ENCODE data around the gene ERC2.

The ERC2 gene

DNA sequence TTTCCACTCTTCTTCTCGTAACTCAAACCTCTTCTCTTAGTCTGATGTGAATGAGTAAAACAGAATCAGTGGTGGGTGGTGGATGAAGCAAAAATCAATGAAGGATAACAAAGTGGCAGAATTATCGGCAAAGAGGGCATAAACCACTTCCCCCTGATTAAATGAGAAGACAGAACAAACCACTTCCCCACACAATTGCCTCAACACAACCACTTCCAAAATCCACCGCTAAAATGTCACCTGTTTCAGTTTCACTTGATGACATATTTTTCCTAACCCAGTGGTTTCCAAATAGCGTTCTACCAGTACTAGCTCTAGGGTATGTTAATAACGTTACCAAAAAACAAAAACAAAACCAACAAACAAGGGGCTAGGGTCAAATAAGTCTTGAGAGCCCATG is 502.5 kb downstream of the ERC2 start:
- no peak for DNase-seq

DNA sequence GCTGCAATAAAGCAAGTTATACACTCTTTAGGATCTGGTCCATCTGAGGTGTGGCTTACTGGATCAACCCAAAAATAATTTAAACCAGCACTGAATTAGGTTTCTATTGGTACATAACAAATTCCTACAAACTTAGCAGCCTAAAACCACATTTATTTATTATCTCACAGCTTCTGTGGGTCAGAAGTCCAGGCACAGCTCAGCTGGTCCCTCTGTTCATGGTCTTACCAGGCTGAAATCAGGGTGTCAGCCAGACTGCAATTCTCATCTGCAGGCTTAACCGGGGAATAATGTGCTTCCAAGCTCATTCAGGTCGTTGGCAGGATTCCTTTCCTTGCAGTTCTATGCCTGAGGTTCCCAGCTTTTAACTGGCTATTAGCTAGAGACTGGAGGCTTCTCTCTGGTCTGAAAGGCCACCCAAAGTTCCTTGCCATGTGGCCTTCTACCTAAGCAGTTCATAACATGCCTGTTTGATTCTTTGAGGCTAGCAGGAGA is 503.7 kb downstream of the ERC2 start:
- no peak for DNase-seq

DNA sequence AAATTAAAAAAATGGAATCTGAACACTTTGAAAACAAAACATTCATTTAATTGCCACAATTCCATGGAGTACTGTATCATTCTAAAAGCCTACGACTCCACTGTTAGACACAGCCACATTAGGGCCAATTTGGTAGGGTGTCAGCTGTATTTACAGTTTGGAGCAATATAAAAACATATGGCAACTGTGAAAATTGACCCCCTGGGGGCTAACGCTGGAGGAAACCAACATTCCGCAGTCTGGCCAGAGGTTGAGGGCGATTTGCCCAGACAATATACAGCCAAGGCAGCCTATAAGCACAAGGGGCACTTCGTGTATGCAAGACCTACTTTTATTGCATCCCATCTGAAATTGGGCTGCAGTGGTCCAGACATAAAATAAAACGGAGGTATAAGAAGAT is 504.7 kb downstream of the ERC2 start:
- DNase-seq, result no peak

DNA sequence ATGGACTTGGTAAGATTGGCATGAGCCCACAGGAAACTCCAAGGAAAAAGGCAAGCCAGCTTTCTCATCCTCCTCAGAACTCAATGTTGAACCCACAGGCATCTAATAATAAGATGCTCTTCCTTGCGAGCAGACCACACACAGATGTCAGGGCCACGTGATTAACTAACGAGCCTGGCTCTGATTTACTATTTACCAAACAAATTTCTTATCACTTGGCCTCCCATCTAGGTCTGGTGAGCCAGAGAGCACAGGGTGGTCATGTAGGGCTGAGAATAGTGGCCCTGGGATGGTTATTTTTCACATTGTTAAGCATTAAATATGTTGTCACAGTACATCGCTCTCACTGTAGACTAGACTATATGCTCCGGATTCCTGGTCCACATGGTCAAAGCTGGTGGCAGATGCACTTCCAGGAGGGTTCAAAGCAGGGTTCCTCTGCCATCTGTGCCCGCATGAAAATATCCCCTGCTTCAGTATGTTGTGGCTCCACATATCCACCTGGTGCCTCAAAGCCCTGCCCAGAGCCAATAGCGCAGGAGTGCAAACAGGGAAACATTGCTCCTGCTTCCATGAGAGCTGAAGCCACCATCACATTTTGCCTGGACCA is 508.7 kb downstream of the ERC2 start:
- DNase-seq, result no peak

DNA sequence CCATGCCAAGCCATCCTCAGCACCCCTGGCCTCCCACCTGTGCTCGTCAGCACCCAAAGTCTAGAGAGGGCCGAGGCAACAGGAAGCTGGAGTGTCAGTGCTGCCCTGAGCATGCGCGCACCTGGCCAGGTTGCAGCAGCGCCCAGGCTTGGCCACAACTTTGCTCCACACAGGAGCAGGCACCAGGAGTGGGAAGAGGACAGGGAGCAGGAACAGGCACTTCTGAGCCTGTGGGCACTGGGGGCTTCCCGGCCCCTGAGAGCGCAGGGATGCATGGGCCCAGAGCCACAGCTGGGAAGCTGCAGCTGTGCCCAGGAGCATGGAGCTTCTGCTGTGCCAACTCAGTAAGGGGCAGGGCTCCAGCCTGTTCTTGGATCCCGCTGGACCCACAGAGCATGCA is 509.7 kb downstream of the ERC2 start:
- no peak for DNase-seq

DNA sequence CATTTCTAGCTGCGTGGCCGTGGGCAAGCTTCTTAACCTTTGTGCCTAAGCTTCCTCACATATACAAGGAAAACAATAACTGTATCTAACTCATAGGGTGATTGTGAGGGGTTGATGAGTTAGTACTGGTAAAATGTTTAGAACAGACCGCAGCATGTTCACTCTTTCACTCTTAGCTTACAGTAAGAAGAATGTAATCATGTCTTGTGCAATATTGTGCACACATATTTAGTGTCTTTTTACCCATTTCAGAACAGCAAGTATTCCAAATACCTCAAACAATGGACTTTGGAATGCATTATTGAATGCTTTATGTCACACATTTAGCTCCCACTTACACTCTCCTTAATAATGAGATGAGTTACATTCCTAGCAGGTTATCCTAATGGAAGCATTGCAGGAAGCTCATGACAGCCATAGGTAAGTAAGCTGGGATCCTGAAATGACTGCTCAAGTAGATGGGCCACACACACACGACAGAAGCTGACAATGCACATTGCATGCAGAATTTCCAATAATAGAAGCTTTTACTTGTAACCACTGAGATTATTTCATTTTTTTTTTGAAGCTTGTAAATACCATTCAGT is 512.3 kb downstream of the ERC2 start:
- DNase-seq, result no peak

DNA sequence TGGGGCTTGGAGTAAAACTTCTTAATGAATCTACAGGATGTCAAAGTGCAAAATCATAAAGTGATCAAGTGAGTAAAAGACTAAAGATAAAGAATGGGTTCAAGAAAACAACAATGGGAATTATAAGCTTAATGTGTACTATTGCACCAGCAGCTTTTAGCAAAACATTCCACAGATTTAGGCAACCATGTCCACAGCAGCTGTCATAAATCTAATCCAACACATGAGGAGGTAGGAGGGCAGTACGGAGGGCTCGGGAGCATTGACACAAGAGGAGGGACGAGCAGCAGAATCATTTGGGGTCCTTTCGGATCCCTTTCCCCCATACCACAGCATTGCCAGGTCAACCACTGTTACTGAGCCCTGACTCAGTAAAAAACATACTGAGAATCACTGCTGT is 516.9 kb downstream of the ERC2 start:
- no peak for DNase-seq

DNA sequence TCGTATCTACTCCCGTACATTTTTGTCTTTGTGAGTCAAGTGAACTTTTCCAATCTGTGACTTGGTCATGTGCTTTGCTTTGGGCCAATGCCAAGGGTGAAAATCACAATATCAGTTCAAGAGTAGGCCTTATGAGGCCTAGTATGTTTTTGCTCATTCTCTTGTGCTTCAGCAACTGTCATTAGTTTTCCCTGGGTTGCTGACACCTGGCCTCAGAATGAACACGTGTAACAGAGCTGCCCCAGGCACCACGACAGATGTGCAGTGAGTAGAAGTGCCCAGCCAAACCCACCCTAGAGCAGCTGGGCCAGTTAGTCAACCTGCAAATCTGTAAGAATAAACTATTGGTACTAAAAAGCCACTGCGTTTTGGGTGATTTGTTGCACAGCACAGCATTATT is 520.9 kb downstream of the ERC2 start:
- DNase-seq, result no peak

DNA sequence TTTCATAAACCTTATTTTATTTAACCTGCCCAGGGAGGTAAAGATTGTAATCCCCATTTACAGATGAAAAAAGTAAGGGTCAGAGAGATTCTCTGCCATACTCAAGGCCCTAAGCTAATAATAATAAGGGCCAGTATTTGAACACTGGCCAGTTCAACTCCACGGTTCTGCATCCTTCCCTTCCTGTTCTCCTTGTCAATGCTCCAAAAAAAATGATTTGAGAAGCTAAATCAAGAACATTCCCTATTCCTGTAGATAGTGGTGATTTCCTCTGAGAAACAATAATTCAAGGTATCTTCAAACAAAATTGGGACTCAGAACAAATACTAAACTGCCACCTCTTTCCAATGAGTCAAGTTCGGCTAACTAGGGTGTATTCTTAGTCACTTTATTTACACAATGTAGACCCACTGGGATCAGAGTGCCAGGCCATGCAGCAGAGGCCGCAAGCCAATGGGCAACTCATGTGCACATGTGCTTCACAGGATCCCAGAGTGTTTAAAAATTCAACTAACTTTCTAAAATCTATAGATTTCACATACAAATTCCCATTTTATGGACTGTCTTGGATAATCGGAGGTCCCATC is 521.6 kb downstream of the ERC2 start:
- no peak for DNase-seq

DNA sequence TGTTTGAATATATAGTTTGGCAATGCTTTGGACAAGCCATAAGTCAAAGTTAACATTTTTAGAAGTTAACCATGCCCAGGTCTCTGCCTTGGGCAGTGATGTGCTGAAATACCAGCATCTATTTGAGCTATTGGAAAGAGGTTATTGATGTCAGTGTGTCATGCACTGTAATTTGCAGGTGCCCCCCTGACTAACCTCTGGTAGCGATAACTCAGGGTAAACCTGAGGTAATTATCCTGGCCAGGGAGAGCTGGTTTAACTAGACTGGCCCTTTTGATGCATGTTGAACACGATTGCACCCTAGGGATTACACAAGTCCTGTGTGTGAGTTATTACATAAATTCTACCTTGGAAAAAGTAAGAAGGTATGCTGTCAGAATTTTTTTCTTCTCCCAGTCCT is 525.4 kb downstream of the ERC2 start:
- DNase-seq, result no peak

DNA sequence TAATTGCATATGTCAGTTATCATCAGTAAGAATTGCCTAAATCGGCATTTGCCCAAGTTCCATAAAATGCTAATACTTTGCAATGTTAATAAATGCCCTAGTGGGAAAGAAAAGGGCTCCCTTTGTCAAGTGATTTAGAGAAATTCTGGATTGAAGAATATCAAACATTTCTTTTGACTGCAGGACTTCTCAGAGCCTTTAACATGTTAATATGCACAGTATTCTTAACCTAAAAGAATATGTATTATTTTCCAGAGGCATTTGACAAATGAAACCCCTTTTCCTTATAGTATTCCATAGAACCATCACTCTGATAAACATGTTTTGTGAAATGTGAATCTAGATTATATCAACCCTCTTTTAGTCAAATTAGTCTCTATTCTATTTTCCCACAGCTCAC is 529.0 kb downstream of the ERC2 start:
- no peak for DNase-seq

DNA sequence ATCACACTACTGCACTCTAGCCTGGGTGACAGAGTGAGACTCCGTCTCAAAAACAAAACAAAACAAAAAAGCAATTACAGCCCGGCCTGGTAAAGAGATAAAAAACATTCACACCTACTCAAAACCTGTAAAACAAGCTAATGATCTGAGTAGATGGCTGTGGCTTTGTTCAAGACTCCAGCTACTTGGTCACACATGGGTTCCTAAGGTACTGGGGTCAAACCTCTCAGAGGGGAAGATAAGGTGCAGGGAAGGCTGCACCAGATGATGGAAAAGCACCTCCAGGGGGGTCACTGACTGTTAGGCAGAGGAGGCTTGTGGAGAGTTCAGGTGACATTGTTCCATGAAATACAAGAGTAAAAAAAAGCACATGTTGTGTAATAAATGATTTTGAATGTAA is 531.0 kb downstream of the ERC2 start:
- no peak for DNase-seq

DNA sequence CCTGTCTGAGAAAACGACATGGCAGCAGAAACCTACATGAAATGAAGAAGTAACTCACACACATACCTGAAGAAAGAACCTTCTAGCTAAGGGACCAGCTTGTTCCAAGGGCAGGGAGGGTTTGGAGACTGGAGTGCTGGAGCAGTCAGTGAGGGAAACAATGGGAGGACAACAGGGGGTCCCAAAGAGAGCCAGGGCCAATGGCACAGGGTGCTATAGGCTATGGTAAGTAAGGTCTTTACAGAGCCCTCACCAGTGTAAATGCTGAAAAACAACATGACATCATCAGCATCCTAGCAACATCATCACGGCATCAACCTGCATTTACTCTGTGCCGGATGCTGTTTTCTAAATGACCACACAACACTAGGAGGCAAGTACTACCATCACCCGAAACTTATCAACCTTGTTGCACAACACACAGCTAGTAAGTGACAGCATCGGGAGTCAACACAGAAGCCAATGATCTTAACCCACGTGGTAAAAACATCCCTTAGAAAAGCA is 531.7 kb downstream of the ERC2 start:
- no peak for DNase-seq

DNA sequence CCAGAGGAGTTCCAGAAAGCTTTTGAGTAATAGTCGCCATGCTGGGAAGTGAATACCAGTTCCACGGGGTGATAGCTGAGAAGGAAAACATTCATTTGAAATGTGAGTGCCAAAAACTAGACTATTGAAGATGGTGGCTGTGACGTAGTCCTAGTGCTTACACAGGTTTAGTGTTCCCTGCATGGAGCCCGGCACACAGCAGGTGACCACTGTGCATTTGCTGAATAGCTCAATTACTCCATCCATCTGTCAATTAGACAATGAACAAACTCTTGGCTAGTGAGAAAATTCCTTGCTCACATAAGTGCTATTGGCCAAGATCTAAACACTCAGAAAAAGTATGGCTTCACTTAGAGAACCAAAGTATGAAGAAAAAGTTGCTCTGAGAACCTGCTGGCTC is 533.0 kb downstream of the ERC2 start:
- no peak for DNase-seq

DNA sequence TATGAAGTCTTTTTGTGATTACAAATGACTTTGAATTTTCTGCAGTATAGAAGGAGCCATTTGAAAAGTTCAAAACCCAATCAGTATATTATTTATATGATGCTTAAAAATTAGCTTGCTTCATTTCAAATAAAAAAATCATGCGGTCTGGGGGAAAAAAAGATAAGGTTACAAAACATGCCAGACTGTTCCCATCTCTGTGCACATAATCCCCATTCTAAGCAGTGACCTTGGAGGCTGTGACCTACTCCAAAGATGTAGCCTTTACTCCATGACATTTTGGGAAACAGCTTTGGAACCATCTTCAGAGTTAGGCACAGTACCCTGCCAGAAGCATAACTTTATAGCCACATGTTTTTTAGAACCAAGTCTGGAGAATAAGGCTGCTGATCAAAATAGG is 533.5 kb downstream of the ERC2 start:
- no peak for DNase-seq

DNA sequence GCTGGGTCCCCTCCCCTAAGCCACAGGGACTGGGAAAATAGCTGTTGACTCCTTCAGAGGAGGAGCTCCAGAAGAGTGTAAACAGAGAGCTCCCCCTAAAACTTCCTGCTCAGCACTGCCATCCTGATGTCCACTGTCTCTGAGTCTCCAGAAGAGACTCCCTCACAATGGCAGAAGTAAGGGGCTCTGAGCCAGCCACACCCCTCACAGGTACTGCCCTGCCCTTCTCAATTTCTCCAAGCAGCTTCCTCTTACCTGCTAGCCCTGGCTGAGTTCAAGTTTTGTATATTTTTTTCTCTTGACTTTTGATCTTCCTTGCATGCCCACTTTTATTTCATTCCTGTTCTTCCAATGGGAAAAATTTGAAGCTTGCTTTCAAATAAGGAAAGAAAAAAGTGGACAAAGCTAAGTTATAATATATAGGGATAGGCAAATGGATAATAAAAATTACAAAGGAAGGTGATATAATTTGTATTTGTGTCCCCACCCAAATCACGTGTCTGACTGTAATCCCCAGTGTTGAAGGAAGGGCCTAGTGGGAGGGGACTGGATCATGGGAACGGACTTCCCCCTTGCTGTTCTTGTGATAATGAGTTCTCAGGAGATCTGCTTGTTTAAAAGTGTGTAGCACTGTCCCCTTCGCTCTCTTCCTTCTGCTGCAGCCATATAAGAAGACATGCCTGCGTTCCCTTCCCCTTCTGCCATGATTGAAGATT is 539.0 kb downstream of the ERC2 start:
- no peak for DNase-seq

DNA sequence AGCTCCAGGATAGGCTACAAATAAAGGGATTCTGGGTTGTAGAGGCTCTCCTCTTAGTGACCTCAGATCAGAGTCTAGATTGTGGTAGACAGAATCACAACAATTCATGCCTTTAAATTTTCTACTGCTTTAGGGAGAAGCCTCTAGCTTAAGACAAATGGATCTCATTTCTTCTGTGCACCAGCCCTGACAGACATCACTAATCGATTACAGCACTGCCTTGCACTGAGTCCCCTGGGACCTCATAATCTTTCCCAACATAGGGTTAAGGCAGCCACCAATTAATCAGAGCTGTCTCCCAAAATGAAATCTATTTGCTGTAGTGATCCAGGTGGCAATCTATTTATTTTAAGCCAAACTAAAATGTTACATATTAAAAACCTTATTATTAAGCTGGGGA is 544.6 kb downstream of the ERC2 start:
- DNase-seq, result no peak

DNA sequence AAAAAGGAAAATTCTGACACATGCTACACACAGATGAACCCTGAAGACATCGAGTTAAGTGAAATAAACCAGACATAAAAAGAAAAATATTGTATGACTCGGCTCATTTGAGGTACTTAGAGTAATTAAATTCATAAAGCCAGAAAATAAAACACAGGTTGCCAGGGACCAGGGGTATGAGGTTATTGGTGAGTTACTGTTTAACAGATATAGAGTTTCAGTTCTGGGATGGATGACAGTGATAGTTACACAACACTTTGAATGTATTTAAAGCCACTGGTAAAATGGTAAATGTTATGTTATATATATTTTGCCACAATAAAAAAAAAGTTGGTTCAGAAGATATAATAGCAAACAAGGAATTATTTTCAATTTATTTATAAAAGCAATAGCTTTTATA is 545.1 kb downstream of the ERC2 start:
- no peak for DNase-seq

DNA sequence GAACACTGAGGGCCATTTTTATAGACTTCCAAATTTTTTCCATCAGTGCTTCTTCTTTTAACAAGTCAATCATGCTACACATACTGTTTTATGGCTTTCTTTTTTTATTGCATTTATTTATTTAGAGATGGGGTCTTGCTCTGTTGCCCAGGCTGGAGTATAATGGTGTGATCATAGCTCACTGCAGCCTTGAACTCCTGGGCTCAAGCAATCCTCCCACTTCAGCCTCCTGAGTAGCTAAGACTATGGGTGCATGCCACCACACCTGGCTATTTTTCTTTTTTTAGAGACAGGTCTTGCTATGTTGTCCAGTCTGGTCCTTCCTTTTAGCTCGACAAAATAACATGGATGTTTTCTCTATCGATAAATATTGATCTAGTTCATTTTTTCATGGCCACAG is 555.4 kb downstream of the ERC2 start:
- no peak for DNase-seq

DNA sequence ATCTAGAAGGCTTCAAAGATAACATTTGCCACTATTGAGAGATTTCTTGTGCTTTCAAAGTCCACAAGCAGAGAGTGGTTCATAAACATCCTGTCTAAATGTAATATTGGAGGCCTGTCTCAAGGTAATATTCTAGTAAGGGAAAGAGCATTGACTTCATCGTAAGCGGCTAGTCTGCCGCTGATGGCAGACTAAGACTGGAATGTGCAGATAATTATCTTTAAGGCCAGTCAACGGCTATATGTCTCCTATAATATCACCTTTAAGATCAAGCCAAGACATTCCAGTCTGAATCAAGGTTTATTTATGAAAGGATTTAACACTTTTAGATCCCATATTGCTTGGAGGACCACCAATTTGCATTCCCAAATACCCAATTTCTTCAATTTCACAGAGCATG is 557.0 kb downstream of the ERC2 start:
- no peak for DNase-seq

DNA sequence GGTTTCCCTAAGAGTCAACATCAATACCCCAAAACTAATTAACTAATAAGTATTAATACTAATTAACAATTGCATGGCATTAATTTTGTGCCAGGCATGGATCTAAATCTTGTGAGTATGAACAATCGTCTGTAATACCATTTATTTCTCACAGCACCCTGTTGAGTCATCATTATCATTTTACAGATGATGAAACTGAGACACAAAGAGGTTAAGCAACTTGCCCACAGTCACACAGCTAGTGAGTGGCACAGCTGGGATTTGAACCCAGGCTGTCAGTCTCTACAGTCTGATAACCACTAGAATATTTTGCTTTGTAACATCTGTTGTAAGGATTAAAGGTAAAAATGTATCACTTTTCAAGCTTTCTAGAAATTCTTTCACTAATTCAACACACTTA is 557.7 kb downstream of the ERC2 start:
- no peak for DNase-seq

DNA sequence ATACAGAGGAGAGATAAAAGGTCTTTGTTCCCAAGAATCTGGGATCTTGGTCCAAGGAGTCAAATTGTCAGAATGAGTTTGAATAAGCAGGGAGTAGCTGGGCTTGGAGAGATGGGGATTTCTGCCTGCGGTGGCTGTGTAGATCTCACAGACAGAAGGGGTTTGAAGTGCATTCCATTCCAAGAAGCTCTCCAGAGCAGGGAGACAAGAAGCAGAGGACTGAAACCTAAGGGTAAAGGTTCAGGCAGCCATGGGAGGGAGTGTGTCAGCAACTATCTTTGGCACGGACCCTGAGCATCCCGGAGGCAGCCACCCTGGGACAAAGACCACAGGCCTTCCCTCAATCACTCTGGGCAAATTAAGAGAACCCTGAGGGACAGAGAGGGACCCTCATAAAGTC is 558.9 kb downstream of the ERC2 start:
- no peak for DNase-seq

DNA sequence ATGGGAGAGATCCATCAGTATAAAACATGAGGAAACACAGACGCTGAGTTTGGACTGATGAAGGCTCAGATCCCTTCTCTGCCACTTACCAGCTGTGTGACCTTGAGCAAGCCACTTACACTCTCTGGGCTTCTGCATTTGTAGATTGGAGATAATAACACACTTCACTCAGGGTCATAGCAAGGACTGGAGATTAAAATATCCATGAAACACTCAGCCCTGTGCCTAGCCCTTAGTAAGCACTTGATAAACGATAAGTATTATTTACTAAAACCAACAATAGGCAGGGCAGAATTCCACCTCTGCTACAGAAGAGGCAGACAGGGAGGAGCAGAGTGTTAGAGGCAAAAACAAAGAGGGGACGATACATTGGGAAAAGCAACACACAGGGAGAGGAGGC is 560.7 kb downstream of the ERC2 start:
- DNase-seq, result no peak

DNA sequence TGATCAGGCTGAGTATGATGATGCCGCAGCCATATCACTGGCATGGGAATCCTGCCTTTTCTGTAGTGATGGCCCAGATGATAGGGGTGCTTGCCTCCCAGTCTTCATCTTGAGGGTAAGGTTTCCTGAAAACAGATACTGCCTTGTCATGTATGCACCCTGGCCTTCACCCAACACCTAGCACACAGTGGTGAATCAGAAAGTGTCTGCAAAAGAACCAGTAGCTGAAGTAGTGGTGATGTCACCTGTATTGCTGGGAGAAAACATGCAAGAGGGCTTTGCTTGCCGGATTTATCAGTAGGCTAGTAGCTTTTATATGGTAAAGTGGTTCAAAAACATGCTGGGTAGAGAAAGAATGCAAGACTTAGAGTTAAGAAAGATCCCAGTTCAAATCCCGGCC is 561.4 kb downstream of the ERC2 start:
- no peak for DNase-seq
